Measurements from ENCODE around the gene RANBP10.

RANBP10 gene

DNA sequence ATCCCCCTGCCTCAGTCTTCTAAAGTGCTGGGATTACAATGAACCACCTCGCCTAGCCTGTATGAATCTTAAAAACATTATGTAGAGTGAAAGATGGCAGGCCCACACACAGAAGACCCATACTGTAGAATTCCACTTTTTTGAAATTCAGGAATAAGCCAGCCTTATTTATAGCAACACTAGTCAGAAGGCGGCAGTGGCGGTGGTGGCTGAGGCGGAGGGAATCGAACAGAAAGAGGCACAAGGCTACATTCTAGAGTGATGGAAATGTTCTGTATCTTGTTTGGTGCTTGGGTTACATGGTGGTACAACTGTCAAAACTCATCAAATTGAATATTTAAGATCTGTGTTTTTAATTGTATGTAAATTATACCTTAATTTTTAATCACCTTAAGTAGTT, 98.6 kb downstream of the RANBP10 start:
- TF ChIP-seq, protein P1, sequence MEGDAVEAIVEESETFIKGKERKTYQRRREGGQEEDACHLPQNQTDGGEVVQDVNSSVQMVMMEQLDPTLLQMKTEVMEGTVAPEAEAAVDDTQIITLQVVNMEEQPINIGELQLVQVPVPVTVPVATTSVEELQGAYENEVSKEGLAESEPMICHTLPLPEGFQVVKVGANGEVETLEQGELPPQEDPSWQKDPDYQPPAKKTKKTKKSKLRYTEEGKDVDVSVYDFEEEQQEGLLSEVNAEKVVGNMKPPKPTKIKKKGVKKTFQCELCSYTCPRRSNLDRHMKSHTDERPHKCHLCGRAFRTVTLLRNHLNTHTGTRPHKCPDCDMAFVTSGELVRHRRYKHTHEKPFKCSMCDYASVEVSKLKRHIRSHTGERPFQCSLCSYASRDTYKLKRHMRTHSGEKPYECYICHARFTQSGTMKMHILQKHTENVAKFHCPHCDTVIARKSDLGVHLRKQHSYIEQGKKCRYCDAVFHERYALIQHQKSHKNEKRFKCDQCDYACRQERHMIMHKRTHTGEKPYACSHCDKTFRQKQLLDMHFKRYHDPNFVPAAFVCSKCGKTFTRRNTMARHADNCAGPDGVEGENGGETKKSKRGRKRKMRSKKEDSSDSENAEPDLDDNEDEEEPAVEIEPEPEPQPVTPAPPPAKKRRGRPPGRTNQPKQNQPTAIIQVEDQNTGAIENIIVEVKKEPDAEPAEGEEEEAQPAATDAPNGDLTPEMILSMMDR (conservative IDR thresholded peaks at IDR 0.05; ENCODE audit: low read depth, low read length), result no peak
- H3K4me3 ChIP-seq (ENCODE audit: low read length), result no peak overlapping the region
- DNase-seq (ENCODE audit: low read depth), result no peak

DNA sequence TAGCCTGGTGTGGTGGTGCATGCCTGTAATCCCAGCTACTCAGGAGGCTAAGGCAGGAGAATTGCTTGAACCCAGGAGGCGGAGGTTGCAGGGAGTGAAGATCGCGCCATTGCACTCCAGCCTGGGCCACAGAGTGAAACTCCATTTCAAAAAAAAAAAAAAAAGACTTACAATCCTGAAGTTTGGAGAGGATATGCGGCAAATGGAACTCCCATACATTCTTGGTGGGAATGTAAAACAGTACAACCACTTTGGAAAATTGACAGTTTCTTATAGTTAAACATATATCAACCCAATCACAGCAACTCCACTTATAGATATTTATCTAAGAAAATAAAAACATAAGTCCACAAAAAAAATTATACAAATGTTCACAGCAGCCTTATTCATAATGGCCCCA, 99.2 kb downstream of the RANBP10 start:
- no peak for DNase-seq (ENCODE audit: low read depth)
- TF ChIP-seq, protein P1 (conservative IDR thresholded peaks at IDR 0.05; ENCODE audit: low read depth, low read length), result no peak
- no peak overlapping the region for H3K4me3 ChIP-seq (ENCODE audit: low read length)

DNA sequence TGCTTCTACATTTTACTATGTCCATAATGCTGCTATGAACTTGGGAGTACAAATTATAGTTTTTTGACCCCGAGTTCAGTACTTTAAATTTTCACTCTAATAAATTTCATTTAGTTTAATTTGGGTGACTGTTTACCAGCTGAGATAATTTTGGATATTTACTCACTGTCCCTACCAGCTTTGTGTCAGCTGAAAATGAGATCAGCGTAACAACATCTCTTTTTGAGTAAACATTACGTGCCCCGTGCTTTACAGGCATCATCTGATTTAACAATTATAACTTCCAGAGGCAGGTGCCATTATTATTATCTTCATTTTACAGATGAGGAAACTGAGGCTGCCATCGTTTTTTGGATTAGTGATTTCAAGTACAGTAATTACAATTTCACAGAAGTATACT, 102.2 kb downstream of the RANBP10 start:
- DNase-seq (ENCODE audit: low read depth), result no peak
- TF ChIP-seq, protein P1 (conservative IDR thresholded peaks at IDR 0.05; ENCODE audit: low read depth, low read length), result no peak
- H3K4me3 ChIP-seq (ENCODE audit: low read length), result no peak overlapping the region

DNA sequence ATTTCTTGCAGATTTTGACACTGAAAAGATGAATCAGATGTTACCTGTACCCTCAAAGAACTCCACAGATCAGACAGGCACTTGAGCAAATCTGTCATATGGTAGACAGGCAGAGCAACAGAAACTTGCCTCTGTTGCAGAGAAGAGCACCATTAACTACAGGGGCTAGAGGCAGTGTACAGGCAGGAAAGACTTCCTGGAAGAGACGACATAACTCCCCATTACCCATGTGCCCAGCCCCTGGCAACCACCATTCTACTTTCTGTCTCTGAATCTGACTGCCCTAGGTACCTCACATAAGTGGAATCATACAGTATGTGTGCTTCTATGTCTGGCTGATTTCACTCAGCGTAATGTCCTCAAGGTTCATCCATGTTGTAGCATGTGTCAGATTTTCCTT, 102.7 kb downstream of the RANBP10 start:
- H3K4me3 ChIP-seq (ENCODE audit: low read length), result no peak overlapping the region
- TF ChIP-seq, protein P1 (conservative IDR thresholded peaks at IDR 0.05; ENCODE audit: low read depth, low read length), result no peak
- DNase-seq (ENCODE audit: low read depth), result no peak

DNA sequence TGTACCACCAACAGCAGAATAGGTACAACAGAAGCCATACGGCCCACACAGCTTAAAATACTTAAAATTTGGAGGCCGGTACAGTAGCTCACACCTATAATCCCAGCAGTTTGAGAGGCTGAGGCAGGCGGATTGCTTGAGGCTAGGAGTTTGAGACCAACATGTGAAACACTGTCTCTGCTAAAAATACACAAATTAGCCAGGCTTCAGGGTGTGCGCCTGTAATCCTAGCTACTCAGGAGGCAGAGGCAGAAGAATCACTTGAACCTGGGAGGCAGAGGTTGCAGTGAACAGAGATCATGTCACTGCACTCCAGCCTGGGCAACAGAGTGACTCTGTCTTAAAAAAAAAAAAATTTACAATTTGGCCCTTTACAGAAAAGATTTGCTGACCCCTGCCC, 104.2 kb downstream of the RANBP10 start:
- DNase-seq (ENCODE audit: low read depth), result no peak

DNA sequence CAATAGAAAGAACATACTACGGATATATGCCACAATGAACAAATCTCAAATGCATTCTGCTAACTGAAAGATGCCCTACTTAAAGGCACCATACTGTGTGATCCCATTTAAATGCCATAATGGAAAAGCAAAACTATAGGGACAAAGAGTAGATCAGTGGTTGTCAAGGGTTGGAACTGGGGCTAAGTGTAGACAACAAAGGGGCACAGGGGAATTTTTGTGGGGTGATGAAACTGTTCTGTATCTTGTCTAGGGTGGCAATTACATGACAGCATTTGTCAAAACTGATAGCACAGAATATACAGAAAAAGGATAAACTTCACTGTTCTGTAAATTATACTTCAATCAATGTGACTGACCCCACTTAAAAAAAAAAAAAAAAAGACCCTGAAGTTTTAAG, 104.9 kb downstream of the RANBP10 start:
- no peak for DNase-seq (ENCODE audit: low read depth)
- TF ChIP-seq, protein P1 (conservative IDR thresholded peaks at IDR 0.05; ENCODE audit: low read depth, low read length), result no peak
- no peak overlapping the region for H3K4me3 ChIP-seq (ENCODE audit: low read length)

More for the DNA sequence above, 104.2 kb downstream of the RANBP10 start:
- H3K4me3 ChIP-seq (ENCODE audit: low read length), result no peak overlapping the region
- TF ChIP-seq, protein P1 (conservative IDR thresholded peaks at IDR 0.05; ENCODE audit: low read depth, low read length), result no peak

DNA sequence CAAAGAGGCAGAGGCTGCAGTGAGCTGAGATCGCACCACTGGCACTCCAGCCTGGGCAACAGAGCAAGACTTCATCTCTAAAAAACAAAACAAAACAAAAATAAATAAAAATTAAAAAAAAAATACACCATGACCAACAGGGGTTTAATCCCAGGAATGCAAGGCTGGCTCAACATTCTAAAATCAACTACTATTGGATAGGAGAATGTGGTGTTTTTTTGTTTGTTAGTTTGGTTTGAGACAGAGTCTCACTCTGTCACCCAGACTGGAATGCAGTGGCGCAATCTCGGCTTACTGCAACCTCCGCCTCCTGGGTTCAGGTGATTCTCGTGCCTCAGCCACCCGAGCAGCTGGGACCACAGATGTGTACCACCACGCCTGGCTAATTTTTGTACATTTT, 107.1 kb downstream of the RANBP10 start:
- no peak for DNase-seq (ENCODE audit: low read depth)
- H3K4me3 ChIP-seq (ENCODE audit: low read length), result no peak overlapping the region
- TF ChIP-seq, protein P1 (conservative IDR thresholded peaks at IDR 0.05; ENCODE audit: low read depth, low read length), result no peak

Data from retinal pigment epithelial cell (primary cell).